HEK293 (cell line): ENCODE results near the gene ANO2.

Source experiments
- GFI1B ChIP-seq: fragments of 450-650 bp; formaldehyde crosslinking; IDR thresholded peaks from 2 replicates; pipeline ENCODE4 v1.5.1; 2016; ENCODE audit warnings: missing biosample characterization, missing genetic modification characterization
- ZNF140 ChIP-seq: fragments of 450-650 bp; formaldehyde crosslinking; IDR thresholded peaks from 2 replicates; pipeline ENCODE4 v1.5.1; 2016; ENCODE audit warnings: missing biosample characterization, missing genetic modification characterization
- ZNF394 ChIP-seq: fragments of 450-650 bp; formaldehyde crosslinking; IDR thresholded peaks from 2 replicates; pipeline ENCODE4 v1.5.1; 2016; ENCODE audit warnings: missing biosample characterization, missing genetic modification characterization, mild to moderate bottlenecking, moderate library complexity, borderline replicate concordance
- ZNF514 ChIP-seq: fragments of 450-650 bp; formaldehyde crosslinking; IDR thresholded peaks from 2 replicates; pipeline ENCODE4 v1.5.1; 2016; ENCODE audit warnings: missing biosample characterization, missing genetic modification characterization
- ZNF549 ChIP-seq: fragments of 450-650 bp; IDR thresholded peaks from 2 replicates; pipeline ENCODE4 v1.5.1; 2018; ENCODE audit warnings: missing biosample characterization, missing genetic modification characterization, mild to moderate bottlenecking, inconsistent platforms, moderate library complexity
- ZNF600 ChIP-seq: fragments of 450-650 bp; formaldehyde crosslinking; IDR thresholded peaks from 2 replicates; pipeline ENCODE4 v1.5.1; 2016; ENCODE audit warnings: missing biosample characterization, missing genetic modification characterization
- ZNF707 ChIP-seq: fragments of 450-650 bp; formaldehyde crosslinking; IDR thresholded peaks from 2 replicates; pipeline ENCODE4 v1.5.1; 2016; ENCODE audit warnings: missing biosample characterization, missing genetic modification characterization
- ZXDB ChIP-seq: fragments of 450-650 bp; formaldehyde crosslinking; IDR thresholded peaks from 2 replicates; pipeline ENCODE4 v1.5.1; 2016; ENCODE audit warnings: missing biosample characterization, missing genetic modification characterization
- TF ChIP-seq, protein P1 (sequence below): fragments of 450-650 bp; formaldehyde crosslinking; IDR thresholded peaks from 2 replicates; pipeline ENCODE4 v1.5.1; 2016; ENCODE audit warnings: missing biosample characterization, missing genetic modification characterization
- TF ChIP-seq, protein P2 (sequence below): fragments of 450-650 bp; formaldehyde crosslinking; IDR thresholded peaks from 2 replicates; pipeline ENCODE4 v1.5.1; 2016; ENCODE audit warnings: missing biosample characterization, missing genetic modification characterization, borderline replicate concordance

DNA sequence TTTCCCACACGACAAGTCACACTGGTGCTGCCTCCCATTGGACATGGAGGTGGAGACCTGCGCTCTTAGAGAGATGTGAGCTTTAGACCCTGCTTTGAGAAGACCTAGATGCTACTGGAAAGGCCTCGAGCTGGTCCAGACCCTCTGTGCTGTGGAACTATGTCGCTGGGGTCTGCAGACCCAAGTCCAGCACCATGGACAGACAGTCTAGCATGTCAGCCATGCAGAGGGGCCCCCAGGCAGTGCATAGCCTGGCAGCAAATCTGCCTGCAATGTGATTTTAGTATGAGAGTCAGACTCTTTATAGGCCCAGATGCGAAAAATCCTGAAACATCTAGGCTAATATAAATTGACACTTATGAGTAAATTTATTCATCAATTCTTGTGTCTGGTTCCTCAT, 371.7 kb downstream of the ANO2 start:
- TF ChIP-seq ZNF394 (tag by site-specific recombination) (no peak), ZNF707 (no peak), GFI1B (tag by site-specific recombination) (no peak), ZNF514 (no peak), ZNF549 (tag by site-specific recombination) (no peak), ZNF140 (tag by site-specific recombination) (no peak), ZNF600 (tag by site-specific recombination) (no peak), ZXDB (no peak)
- TF ChIP-seq, protein P1, sequence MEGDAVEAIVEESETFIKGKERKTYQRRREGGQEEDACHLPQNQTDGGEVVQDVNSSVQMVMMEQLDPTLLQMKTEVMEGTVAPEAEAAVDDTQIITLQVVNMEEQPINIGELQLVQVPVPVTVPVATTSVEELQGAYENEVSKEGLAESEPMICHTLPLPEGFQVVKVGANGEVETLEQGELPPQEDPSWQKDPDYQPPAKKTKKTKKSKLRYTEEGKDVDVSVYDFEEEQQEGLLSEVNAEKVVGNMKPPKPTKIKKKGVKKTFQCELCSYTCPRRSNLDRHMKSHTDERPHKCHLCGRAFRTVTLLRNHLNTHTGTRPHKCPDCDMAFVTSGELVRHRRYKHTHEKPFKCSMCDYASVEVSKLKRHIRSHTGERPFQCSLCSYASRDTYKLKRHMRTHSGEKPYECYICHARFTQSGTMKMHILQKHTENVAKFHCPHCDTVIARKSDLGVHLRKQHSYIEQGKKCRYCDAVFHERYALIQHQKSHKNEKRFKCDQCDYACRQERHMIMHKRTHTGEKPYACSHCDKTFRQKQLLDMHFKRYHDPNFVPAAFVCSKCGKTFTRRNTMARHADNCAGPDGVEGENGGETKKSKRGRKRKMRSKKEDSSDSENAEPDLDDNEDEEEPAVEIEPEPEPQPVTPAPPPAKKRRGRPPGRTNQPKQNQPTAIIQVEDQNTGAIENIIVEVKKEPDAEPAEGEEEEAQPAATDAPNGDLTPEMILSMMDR (tag by site-specific recombination) = no peak
- TF ChIP-seq, protein P2, sequence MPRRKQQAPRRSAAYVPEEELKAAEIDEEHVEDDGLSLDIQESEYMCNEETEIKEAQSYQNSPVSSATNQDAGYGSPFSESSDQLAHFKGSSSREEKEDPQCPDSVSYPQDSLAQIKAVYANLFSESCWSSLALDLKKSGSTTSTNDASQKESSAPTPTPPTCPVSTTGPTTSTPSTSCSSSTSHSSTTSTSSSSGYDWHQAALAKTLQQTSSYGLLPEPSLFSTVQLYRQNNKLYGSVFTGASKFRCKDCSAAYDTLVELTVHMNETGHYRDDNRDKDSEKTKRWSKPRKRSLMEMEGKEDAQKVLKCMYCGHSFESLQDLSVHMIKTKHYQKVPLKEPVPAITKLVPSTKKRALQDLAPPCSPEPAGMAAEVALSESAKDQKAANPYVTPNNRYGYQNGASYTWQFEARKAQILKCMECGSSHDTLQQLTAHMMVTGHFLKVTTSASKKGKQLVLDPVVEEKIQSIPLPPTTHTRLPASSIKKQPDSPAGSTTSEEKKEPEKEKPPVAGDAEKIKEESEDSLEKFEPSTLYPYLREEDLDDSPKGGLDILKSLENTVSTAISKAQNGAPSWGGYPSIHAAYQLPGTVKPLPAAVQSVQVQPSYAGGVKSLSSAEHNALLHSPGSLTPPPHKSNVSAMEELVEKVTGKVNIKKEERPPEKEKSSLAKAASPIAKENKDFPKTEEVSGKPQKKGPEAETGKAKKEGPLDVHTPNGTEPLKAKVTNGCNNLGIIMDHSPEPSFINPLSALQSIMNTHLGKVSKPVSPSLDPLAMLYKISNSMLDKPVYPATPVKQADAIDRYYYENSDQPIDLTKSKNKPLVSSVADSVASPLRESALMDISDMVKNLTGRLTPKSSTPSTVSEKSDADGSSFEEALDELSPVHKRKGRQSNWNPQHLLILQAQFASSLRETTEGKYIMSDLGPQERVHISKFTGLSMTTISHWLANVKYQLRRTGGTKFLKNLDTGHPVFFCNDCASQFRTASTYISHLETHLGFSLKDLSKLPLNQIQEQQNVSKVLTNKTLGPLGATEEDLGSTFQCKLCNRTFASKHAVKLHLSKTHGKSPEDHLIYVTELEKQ (tag by site-specific recombination) = no peak
